ENCODE measurements around the gene MASP1.
"Not testable (repeated sequence)": the region's sequence is repeated elsewhere in the genome, so short reads cannot be mapped to it uniquely, and the experiment has no call there.

Gene MASP1

DNA sequence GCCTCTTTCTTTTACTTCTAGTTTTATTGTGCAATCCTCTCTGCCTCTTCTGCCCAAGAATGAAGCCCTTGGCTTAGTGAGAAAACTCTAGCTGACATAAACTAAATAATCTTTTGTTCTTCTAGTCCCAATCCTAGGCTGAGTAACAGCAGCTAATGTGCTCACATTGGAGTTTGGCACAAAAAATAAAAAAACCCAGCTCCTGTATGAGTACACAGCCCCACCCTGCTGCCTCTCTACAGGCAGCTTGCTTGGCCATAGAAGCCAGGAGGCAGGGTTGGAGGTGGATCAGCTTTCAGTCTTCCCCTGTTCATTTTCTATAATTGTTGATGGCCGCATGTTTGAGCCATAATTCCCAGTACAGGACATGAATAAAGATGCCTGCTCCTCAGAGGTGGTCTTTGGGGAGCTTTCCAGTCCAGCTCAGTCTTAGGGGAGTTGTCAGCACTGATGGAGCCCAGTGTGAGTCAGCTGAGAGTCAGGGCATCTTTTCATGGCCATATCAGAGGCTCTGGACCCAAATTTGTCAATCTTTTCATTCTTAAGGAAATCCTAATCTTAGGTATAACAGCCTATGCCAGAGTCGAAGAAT lies 47.5 kb downstream of the MASP1 start:
- no peak for DNase-seq (ENCODE audit: insufficient read length, low spot score)
- FAIRE-seq, result no peak
- TF ChIP-seq TAF1 (IDR thresholded peaks at IDR 0.05; ENCODE audit: low read depth, low read length) (no peak), POLR2A (IDR thresholded peaks at IDR 0.05; ENCODE audit: low read depth, low read length) (no peak), POU2F2 (IDR thresholded peaks at IDR 0.05; ENCODE audit: low read depth, low read length) (no peak), POLR2AphosphoS5 (IDR thresholded peaks at IDR 0.05; ENCODE audit: low read depth, low read length) (no peak), PAX5 (IDR thresholded peaks at IDR 0.05; ENCODE audit: insufficient read depth, low read length, severe bottlenecking) (no peak), SPI1 (IDR thresholded peaks at IDR 0.05; ENCODE audit: low read depth, low read length) (no peak)

DNA sequence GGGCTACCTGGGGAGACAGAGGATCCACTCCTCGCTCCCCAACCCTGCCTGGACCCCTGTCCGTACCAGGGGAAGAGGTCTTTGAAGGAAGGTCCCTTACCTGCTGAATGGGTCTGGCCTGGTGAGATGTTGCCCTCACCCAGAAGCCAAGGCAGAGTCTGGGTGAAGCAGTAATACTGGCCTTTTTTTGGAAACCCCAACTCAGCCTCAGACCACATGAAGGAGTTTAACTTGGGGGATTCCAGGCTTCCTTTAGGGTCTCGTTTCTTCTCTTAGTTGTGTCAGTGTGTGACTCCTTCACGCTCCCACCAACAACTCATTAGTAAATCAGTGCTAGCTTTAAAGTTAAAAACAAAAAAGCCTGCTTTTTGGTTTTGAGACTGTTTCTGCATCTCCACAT lies 48.6 kb downstream of the MASP1 start:
- no peak for TF ChIP-seq POU2F2 (IDR thresholded peaks at IDR 0.05; ENCODE audit: low read depth, low read length)
- no peak for TF ChIP-seq SPI1 (IDR thresholded peaks at IDR 0.05; ENCODE audit: low read depth, low read length)
- no peak for TF ChIP-seq POLR2AphosphoS5 (IDR thresholded peaks at IDR 0.05; ENCODE audit: low read depth, low read length)
- no peak for TF ChIP-seq TAF1 (IDR thresholded peaks at IDR 0.05; ENCODE audit: low read depth, low read length)
- DNase-seq (ENCODE audit: insufficient read length, low spot score) (no peak), FAIRE-seq (no peak)

DNA sequence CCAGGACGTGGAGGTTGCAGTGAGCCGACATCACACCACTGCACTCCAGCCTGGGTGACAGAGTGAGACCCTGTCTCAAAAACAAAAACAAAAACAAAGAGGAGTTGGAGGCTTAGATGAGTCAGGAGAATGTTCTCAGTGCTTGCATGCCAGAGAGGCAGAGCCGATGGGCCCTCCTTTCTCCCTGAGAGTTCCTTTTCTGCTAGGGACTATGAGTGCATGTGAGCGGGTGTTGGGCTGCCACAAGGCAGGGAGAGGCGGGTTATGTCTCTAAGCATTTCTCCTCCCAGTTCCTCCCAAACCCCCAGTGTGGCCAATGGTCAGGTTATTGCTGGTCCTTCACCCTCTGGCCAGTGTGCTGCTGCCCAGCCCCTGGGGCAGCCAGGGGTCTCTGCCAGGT lies 49.1 kb downstream of the MASP1 start:
- FAIRE-seq, result no peak

DNA sequence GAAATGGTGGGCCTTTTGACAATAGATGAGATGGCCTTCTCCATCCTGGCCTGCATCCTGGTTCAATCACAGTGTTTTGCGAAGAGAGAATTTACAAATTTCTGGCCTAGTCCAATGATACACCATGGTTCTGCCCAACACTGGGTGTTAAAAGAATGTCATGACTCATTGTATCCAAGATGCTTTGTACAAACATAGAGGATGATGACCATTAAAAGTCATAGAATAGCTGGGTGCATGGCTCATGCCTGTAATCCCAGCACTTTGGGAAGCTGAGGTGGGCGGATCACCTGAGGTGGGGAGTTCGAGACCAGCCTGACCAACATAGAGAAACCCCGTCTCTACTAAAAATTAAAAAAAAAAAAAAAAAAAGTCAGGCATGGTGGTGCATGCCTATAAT lies 52.7 kb downstream of the MASP1 start:
- not testable (repeated sequence) for FAIRE-seq; DNase-seq (ENCODE audit: insufficient read length, low spot score)

More for the DNA sequence above, 49.1 kb downstream of the MASP1 start:
- no peak for DNase-seq (ENCODE audit: insufficient read length, low spot score)
- no peak for TF ChIP-seq POU2F2 (IDR thresholded peaks at IDR 0.05; ENCODE audit: low read depth, low read length)

DNA sequence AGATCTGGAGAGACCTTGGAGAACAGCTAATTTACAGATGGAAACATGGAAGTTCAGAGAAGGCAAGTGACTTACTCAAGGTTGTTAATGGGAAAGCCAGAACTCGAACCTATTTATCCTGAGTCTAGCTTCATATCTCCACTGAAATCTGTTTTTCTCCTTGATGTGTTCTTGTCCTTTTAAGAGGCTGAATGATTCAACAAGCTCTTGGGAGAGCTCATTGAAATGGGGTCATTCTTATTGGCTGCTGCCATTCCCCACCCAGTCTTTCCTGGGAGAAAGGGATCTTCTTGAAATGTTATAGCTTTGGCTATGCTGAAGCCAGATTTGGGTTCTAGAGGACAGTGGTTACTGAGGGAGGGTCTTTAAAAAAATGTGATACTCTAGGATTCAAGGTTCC lies 53.3 kb downstream of the MASP1 start:
- no peak for DNase-seq (ENCODE audit: insufficient read length, low spot score)
- no peak for TF ChIP-seq PAX5 (IDR thresholded peaks at IDR 0.05; ENCODE audit: insufficient read depth, low read length, severe bottlenecking)
- no peak for TF ChIP-seq SPI1 (IDR thresholded peaks at IDR 0.05; ENCODE audit: low read depth, low read length)
- TF ChIP-seq TAF1 (IDR thresholded peaks at IDR 0.05; ENCODE audit: low read depth, low read length), result no peak
- FAIRE-seq, result no peak

DNA sequence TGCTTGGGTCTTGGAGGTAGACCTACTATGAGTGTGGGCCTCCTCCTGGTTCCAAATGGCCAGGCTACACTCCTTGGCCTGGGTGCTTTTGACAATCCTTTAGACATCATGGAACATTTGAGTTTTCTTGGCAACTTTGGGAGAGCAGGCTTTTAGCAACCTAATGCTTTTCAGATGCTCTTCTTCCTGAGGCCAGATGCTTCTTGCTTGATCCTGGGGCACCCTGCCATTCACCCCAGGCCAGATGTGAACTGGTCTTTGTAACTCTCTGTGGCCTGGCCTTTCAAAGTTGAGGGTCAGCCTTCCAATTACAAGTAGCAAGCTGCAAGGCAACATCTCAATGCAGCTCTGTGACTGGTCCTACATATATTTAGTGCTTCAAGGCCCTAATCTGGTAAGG lies 53.8 kb downstream of the MASP1 start:
- FAIRE-seq, result no peak
- TF ChIP-seq POU2F2 (IDR thresholded peaks at IDR 0.05; ENCODE audit: low read depth, low read length) (no peak), PAX5 (IDR thresholded peaks at IDR 0.05; ENCODE audit: insufficient read depth, low read length, severe bottlenecking) (no peak), SPI1 (IDR thresholded peaks at IDR 0.05; ENCODE audit: low read depth, low read length) (no peak), POLR2A (IDR thresholded peaks at IDR 0.05; ENCODE audit: low read depth, low read length) (no peak), POLR2AphosphoS5 (IDR thresholded peaks at IDR 0.05; ENCODE audit: low read depth, low read length) (no peak), TAF1 (IDR thresholded peaks at IDR 0.05; ENCODE audit: low read depth, low read length) (no peak)
- no peak for DNase-seq (ENCODE audit: insufficient read length, low spot score)

DNA sequence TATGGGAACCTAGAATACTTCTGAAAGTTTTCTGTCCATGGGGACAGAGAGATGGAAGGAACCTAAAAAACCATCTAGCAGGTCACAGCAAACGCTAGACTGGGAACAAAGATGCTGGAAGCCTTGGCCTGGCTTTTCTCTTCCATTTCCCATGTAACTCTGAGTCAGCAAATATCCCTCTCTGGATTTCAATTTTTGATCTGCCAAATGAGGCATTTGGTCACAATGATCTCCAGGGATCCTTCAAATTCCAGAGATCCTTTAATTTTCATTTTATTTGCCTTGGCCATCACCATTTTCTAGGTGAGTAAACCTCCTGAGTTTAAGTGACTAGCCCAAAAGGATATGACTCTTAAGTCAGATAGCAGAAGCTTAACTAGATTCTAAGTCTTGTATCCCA lies 54.6 kb downstream of the MASP1 start:
- DNase-seq (ENCODE audit: insufficient read length, low spot score) (no peak), FAIRE-seq (no peak)
- no peak for TF ChIP-seq TAF1 (IDR thresholded peaks at IDR 0.05; ENCODE audit: low read depth, low read length)
- no peak for TF ChIP-seq POLR2AphosphoS5 (IDR thresholded peaks at IDR 0.05; ENCODE audit: low read depth, low read length)
- TF ChIP-seq POU2F2 (IDR thresholded peaks at IDR 0.05; ENCODE audit: low read depth, low read length), result no peak
- TF ChIP-seq PAX5 (IDR thresholded peaks at IDR 0.05; ENCODE audit: insufficient read depth, low read length, severe bottlenecking), result no peak
- TF ChIP-seq POLR2A (IDR thresholded peaks at IDR 0.05; ENCODE audit: low read depth, low read length), result no peak
- no peak for TF ChIP-seq SPI1 (IDR thresholded peaks at IDR 0.05; ENCODE audit: low read depth, low read length)

DNA sequence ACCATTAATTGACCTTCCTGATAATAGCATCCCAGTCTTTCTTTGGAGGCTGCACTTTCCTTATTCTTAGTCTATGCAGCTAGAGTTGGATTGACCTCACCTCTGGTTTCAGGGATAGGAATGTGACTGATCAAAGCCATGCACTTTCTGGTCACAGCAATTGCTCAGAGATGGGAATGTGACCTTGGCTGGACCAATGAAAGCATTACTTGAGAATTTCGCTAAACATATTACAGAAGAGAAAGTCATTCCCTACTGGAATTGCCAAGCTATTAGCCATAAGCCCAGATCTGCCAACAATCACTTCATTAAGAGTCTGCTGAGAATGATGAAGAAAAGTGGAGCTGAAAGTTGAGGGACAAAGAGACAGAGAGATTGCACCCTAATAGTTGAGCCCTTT lies 61.5 kb downstream of the MASP1 start:
- TF ChIP-seq PAX5 (IDR thresholded peaks at IDR 0.05; ENCODE audit: insufficient read depth, low read length, severe bottlenecking) (no peak), POU2F2 (IDR thresholded peaks at IDR 0.05; ENCODE audit: low read depth, low read length) (no peak), TAF1 (IDR thresholded peaks at IDR 0.05; ENCODE audit: low read depth, low read length) (no peak), SPI1 (IDR thresholded peaks at IDR 0.05; ENCODE audit: low read depth, low read length) (no peak), POLR2A (IDR thresholded peaks at IDR 0.05; ENCODE audit: low read depth, low read length) (no peak), POLR2AphosphoS5 (IDR thresholded peaks at IDR 0.05; ENCODE audit: low read depth, low read length) (no peak)
- DNase-seq (ENCODE audit: insufficient read length, low spot score), result no peak
- FAIRE-seq, result no peak

- TF ChIP-seq POU2F2 (IDR thresholded peaks at IDR 0.05; ENCODE audit: low read depth, low read length) (no peak), POLR2AphosphoS5 (IDR thresholded peaks at IDR 0.05; ENCODE audit: low read depth, low read length) (no peak), TAF1 (IDR thresholded peaks at IDR 0.05; ENCODE audit: low read depth, low read length) (no peak), POLR2A (IDR thresholded peaks at IDR 0.05; ENCODE audit: low read depth, low read length) (no peak), PAX5 (IDR thresholded peaks at IDR 0.05; ENCODE audit: insufficient read depth, low read length, severe bottlenecking) (no peak), SPI1 (IDR thresholded peaks at IDR 0.05; ENCODE audit: low read depth, low read length) (no peak)
- FAIRE-seq, result no peak
- no peak for DNase-seq (ENCODE audit: insufficient read length, low spot score)
Observed at GRCh38 chr3:187228740-187229139, 62.8 kb downstream of the MASP1 start.

GRCh38 chr3:187227658-187228258 lies 63.8 kb downstream of the MASP1 start:
- DNase-seq (ENCODE audit: insufficient read length, low spot score) (no peak), FAIRE-seq (no peak)
- TF ChIP-seq POU2F2 (IDR thresholded peaks at IDR 0.05; ENCODE audit: low read depth, low read length) (no peak), POLR2A (IDR thresholded peaks at IDR 0.05; ENCODE audit: low read depth, low read length) (no peak), PAX5 (IDR thresholded peaks at IDR 0.05; ENCODE audit: insufficient read depth, low read length, severe bottlenecking) (no peak), TAF1 (IDR thresholded peaks at IDR 0.05; ENCODE audit: low read depth, low read length) (no peak), POLR2AphosphoS5 (IDR thresholded peaks at IDR 0.05; ENCODE audit: low read depth, low read length) (no peak), SPI1 (IDR thresholded peaks at IDR 0.05; ENCODE audit: low read depth, low read length) (no peak)
